Mesothelial cell of epicardium (in vitro differentiated cells): ENCODE results near the gene NF1. TPM values are rescaled to one million over a fixed set of nuclear protein-coding genes. Genes with fewer than 3 reads are reported as not detected.
A peak's percentile ranks its signal among the peaks of the same experiment; 100 is the strongest.

ENCODE experiments used
- DNase-seq, 2 experiments: peaks; one replicate each; pipeline ENCODE4 v3.0.0; 2021; ENCODE audit warnings: low spot score in 2 of 2; ENCODE audit not compliant: unreplicated experiment in 2 of 2
- H3K27ac Mint-ChIP-seq: 2 replicates; pipeline ENCODE4 v1.8.0; 2021; ENCODE audit warnings: mixed read lengths
- H3K27me3 Mint-ChIP-seq: 2 replicates; pipeline ENCODE4 v1.8.0; 2021; ENCODE audit warnings: low read depth, mixed read lengths
- H3K36me3 Mint-ChIP-seq: 2 replicates; pipeline ENCODE4 v1.8.0; 2021; ENCODE audit warnings: mixed read lengths
- H3K4me1 Mint-ChIP-seq: 2 replicates; pipeline ENCODE4 v1.8.0; 2021; ENCODE audit warnings: mixed read lengths
- H3K4me3 Mint-ChIP-seq: 2 replicates; pipeline ENCODE4 v1.8.0; 2021; ENCODE audit warnings: mild to moderate bottlenecking, moderate library complexity, mixed read lengths
- H3K9me3 Mint-ChIP-seq: 2 replicates; pipeline ENCODE4 v1.8.0; 2021; ENCODE audit warnings: mixed read lengths
- CTCF ChIP-seq: fragments of 200-600 bp; sonication (generic); IDR thresholded peaks from one replicate; pipeline ENCODE4 v1.5.0; 2021; ENCODE audit warnings: antibody characterized with exemption; ENCODE audit not compliant: unreplicated experiment
- total RNA-seq: library from RNA; stranded (reverse); gene quantifications from 3 replicates; pipeline ENCODE4 v1.2.1, GENCODE V29; 2021

Gene NF1
- total RNA-seq, 1 donor from 2014 or later = 104 TPM

GRCh38 chr17:31236137-31236536, 141.4 kb downstream of the NF1 start:
- DNase-seq = no peak
- Mint-ChIP-seq H3K4me3 (no peak overlapping the region), H3K27me3 (no peaks in the 10 kb centered on the region), H3K4me1 (peaks cover 13% of the 10 kb centered on the region), H3K27ac (no peak overlapping the region), H3K36me3 (peaks cover 52% of the 10 kb centered on the region), H3K9me3 (peaks cover 8% of the 10 kb centered on the region)
- TF ChIP-seq CTCF = no peak

GRCh38 chr17:31236712-31237111, 141.9 kb downstream of the NF1 start:
- no peak for DNase-seq
- Mint-ChIP-seq H3K9me3 (peaks cover 14% of the 10 kb centered on the region), H3K4me1 (peaks cover 13% of the 10 kb centered on the region), H3K36me3 (peaks cover 56% of the 10 kb centered on the region), H3K27me3 (no peaks in the 10 kb centered on the region), H3K27ac (no peak overlapping the region), H3K4me3 (no peak overlapping the region)
- TF ChIP-seq CTCF = no peak

- Mint-ChIP-seq H3K27ac (no peak overlapping the region), H3K4me1 (no peaks in the 10 kb centered on the region), H3K27me3 (no peaks in the 10 kb centered on the region), H3K4me3 (no peak overlapping the region), H3K36me3 (peaks cover 62% of the 10 kb centered on the region), H3K9me3 (peaks cover 14% of the 10 kb centered on the region)
- no peak for TF ChIP-seq CTCF
- DNase-seq = no peak
Observed at GRCh38 chr17:31241116-31241515, 146.3 kb downstream of the NF1 start.

GRCh38 chr17:31248986-31249834, 154.4 kb downstream of the NF1 start:
- Mint-ChIP-seq H3K4me1 (peaks cover 6% of the 10 kb centered on the region), H3K27me3 (no peaks in the 10 kb centered on the region), H3K36me3 (peaks cover 27% of the 10 kb centered on the region), H3K4me3 (no peak overlapping the region), H3K9me3 (no peaks in the 10 kb centered on the region), H3K27ac (peak overlapping the region; percentile 34)
- DNase-seq = no peak
- no peak for TF ChIP-seq CTCF

- TF ChIP-seq CTCF = no peak
- H3K4me3 Mint-ChIP-seq = no peak overlapping the region
- peaks cover 10% of the 10 kb centered on the region for H3K4me1 Mint-ChIP-seq
- H3K27me3 Mint-ChIP-seq = no peaks in the 10 kb centered on the region
- no peak overlapping the region for H3K27ac Mint-ChIP-seq
- peaks cover 22% of the 10 kb centered on the region for H3K36me3 Mint-ChIP-seq
- H3K9me3 Mint-ChIP-seq = no peaks in the 10 kb centered on the region
- DNase-seq = no peak
Observed at GRCh38 chr17:31249835-31250141, 155.0 kb downstream of the NF1 start.
